ENCODE results near the gene FRMD4B.
"Not testable (repeated sequence)": the region's sequence is repeated elsewhere in the genome, so short reads cannot be mapped to it uniquely, and the experiment has no call there.

The FRMD4B gene

GRCh38 chr3:69236812-69237707, 148.8 kb downstream of the FRMD4B start:
- no peak for DNase-seq

GRCh38 chr3:69235882-69236281, 150.0 kb downstream of the FRMD4B start:
- no peak for DNase-seq

- not testable (repeated sequence) for DNase-seq
Observed at GRCh38 chr3:69235227-69235626, 150.7 kb downstream of the FRMD4B start.

GRCh38 chr3:69232482-69232881, 153.4 kb downstream of the FRMD4B start:
- DNase-seq = no peak

- no peak for DNase-seq
Observed at GRCh38 chr3:69231929-69232440, 153.9 kb downstream of the FRMD4B start.

- no peak for DNase-seq
Observed at GRCh38 chr3:69226071-69226470, 159.8 kb downstream of the FRMD4B start.

- DNase-seq = no peak
Observed at GRCh38 chr3:69219101-69219708, 166.7 kb downstream of the FRMD4B start.

GRCh38 chr3:69218079-69218478, 167.8 kb downstream of the FRMD4B start:
- DNase-seq = no peak

- DNase-seq = no peak
Observed at GRCh38 chr3:69216981-69217380, 168.9 kb downstream of the FRMD4B start.

- no peak for DNase-seq
Observed at GRCh38 chr3:69214241-69214640, 171.6 kb downstream of the FRMD4B start.

- DNase-seq = no peak
Observed at GRCh38 chr3:69212411-69213160, 173.3 kb downstream of the FRMD4B start.

GRCh38 chr3:69210068-69210730, 175.7 kb downstream of the FRMD4B start:
- DNase-seq = no peak

- no peak for DNase-seq
Observed at GRCh38 chr3:69209413-69209812, 176.5 kb downstream of the FRMD4B start.

- DNase-seq = no peak
Observed at GRCh38 chr3:69207031-69207430, 178.9 kb downstream of the FRMD4B start.

- DNase-seq = no peak
Observed at GRCh38 chr3:69205385-69205784, 180.5 kb downstream of the FRMD4B start.

- DNase-seq = no peak
Observed at GRCh38 chr3:69204315-69204957, 181.5 kb downstream of the FRMD4B start.

GRCh38 chr3:69203631-69204314, 182.1 kb downstream of the FRMD4B start:
- no peak for DNase-seq

GRCh38 chr3:69201658-69202057, 184.2 kb downstream of the FRMD4B start:
- DNase-seq = no peak

GRCh38 chr3:69200384-69201068, 185.4 kb downstream of the FRMD4B start:
- no peak for DNase-seq

- no peak for DNase-seq
Observed at GRCh38 chr3:69199942-69200341, 185.9 kb downstream of the FRMD4B start.

- DNase-seq = no peak
Observed at GRCh38 chr3:69197922-69198530, 187.9 kb downstream of the FRMD4B start.
